ENCODE results near the gene NT5DC2. TPM values are rescaled to one million over a fixed set of nuclear protein-coding genes. Genes with fewer than 3 reads are reported as not detected.

The NT5DC2 gene
- polyA plus RNA-seq, 1 experiment, result 186 TPM

GRCh38 chr3:52479037-52479876, 54.4 kb downstream of the NT5DC2 start:
- peaks cover 65% of the 10 kb centered on the region for H3K36me3 ChIP-seq (ENCODE audit: control insufficient read depth, insufficient read depth, low read length)
- DNase-seq (ENCODE audit: low read depth), result no peak
- ChIA-PET POLR2A (no interaction called here), CTCF (interaction anchor here (0.5 to 1.0 kb wide), 3 partner anchors 7 to 58 kb away, joined by 3 to 4 read pairs (median 3); no protein-coding TSS in a partner anchor)
- no peak for TF ChIP-seq CTCF (IDR thresholded peaks at IDR 0.05; ENCODE audit: insufficient read depth, low read depth, low read length)
- no peak overlapping the region for H3K4me3 ChIP-seq (ENCODE audit: low read depth, low read length)
- no peaks in the 10 kb centered on the region for H3K27me3 ChIP-seq (ENCODE audit: control insufficient read depth, insufficient read depth, low read length)

- no peak for TF ChIP-seq CTCF (IDR thresholded peaks at IDR 0.05; ENCODE audit: insufficient read depth, low read depth, low read length)
- no peak for DNase-seq (ENCODE audit: low read depth)
- CTCF ChIA-PET, result no interaction called here
- H3K4me3 ChIP-seq (ENCODE audit: low read depth, low read length), result no peak overlapping the region
- H3K27me3 ChIP-seq (ENCODE audit: control insufficient read depth, insufficient read depth, low read length), result no peaks in the 10 kb centered on the region
- peaks cover 73% of the 10 kb centered on the region for H3K36me3 ChIP-seq (ENCODE audit: control insufficient read depth, insufficient read depth, low read length)
- POLR2A ChIA-PET, result no interaction called here
Measured at GRCh38 chr3:52477796-52478095, 55.9 kb downstream of the NT5DC2 start.

GRCh38 chr3:52477076-52477795, 56.4 kb downstream of the NT5DC2 start:
- peaks cover 72% of the 10 kb centered on the region for H3K36me3 ChIP-seq (ENCODE audit: control insufficient read depth, insufficient read depth, low read length)
- H3K27me3 ChIP-seq (ENCODE audit: control insufficient read depth, insufficient read depth, low read length), result no peaks in the 10 kb centered on the region
- H3K4me3 ChIP-seq (ENCODE audit: low read depth, low read length), result no peak overlapping the region
- no peak for DNase-seq (ENCODE audit: low read depth)
- no peak for TF ChIP-seq CTCF (IDR thresholded peaks at IDR 0.05; ENCODE audit: insufficient read depth, low read depth, low read length)
- ChIA-PET POLR2A (no interaction called here), CTCF (no interaction called here)

Small RNA genes lying within 50 kb of the gene (small RNA-seq; reads per million reads assigned to genes)
- gene RNU6-856P (ENCODE audit: insufficient read length, low read depth, low replicate concordance) (not detected), gene RNU6ATAC16P (ENCODE audit: insufficient read length, low read depth, low replicate concordance) (not detected)

Other genes with a start within 250 kb of the NT5DC2 start
- gene GLYCTK, start 246.0 kb downstream of the NT5DC2 start, polyA plus RNA-seq (2011; rRNA removed), result 4.6 and 7.8 TPM in 2 replicates
- gene DNAH1, start 217.5 kb downstream of the NT5DC2 start, polyA plus RNA-seq (2011; rRNA removed), result 2.7 and 4.8 TPM in 2 replicates
- 35.9 and 62.0 TPM in 2 replicates for gene BAP1, start 123.8 kb downstream of the NT5DC2 start, polyA plus RNA-seq (2011; rRNA removed)
- gene PHF7, start 123.2 kb downstream of the NT5DC2 start, polyA plus RNA-seq (2011; rRNA removed), result 4.3 and 4.9 TPM in 2 replicates
- gene SEMA3G, start 88.8 kb downstream of the NT5DC2 start, polyA plus RNA-seq (2011; rRNA removed), result not detected in 2 replicates
- gene TNNC1, start 79.8 kb downstream of the NT5DC2 start, polyA plus RNA-seq (2011; rRNA removed), result 1.7 TPM in 2 replicates
- gene NISCH, start 78.3 kb downstream of the NT5DC2 start, polyA plus RNA-seq (2011; rRNA removed), result 66.4 and 95.3 TPM in 2 replicates
- 0.01 and 0.05 TPM in 2 replicates for gene STAB1, start 38.5 kb downstream of the NT5DC2 start, polyA plus RNA-seq (2011; rRNA removed)
- 11.9 and 12.3 TPM in 2 replicates for gene UQCC5, start 2.7 kb upstream of the NT5DC2 start, polyA plus RNA-seq (2011; rRNA removed)
- 16.5 and 23.8 TPM in 2 replicates for gene PBRM1, start 152.1 kb upstream of the NT5DC2 start, polyA plus RNA-seq (2011; rRNA removed)
- 30.6 and 52.7 TPM in 2 replicates for gene GNL3, start 152.2 kb upstream of the NT5DC2 start, polyA plus RNA-seq (2011; rRNA removed)
- 75.9 and 98.3 TPM in 2 replicates for gene GLT8D1, start 171.9 kb upstream of the NT5DC2 start, polyA plus RNA-seq (2011; rRNA removed)
- 79.6 and 137 TPM in 2 replicates for gene SPCS1, start 172.2 kb upstream of the NT5DC2 start, polyA plus RNA-seq (2011; rRNA removed)
- gene NEK4, start 237.1 kb upstream of the NT5DC2 start, polyA plus RNA-seq (2011; rRNA removed), result 10.0 and 14.5 TPM in 2 replicates
- gene ITIH1, start 243.7 kb upstream of the NT5DC2 start, polyA plus RNA-seq (2011; rRNA removed), result not detected in 2 replicates

Measured in BJ (cell line).